GM23338 (cell line): ENCODE measurements around the gene PTPN13. TPM values are rescaled to one million over a fixed set of nuclear protein-coding genes. Genes with fewer than 3 reads are reported as not detected.

Experiments
- ATAC-seq: fragments of 200-7000 bp; cut with Tn5 transposase; 3 replicates; pipeline ENCODE4 v1.9.1; 2020
- DNase-seq: peaks from one replicate; pipeline ENCODE4 v3.0.0-alpha.2; 2015; ENCODE audit warnings: low spot score
- H2AFZ ChIP-seq: fragments of 200-600 bp; sonication (generic); 2 replicates; pipeline ENCODE4 v1.8.0; 2016; ENCODE audit warnings: antibody characterized with exemption, mild to moderate bottlenecking, moderate library complexity
- H3F3A ChIP-seq: fragments of 200-600 bp; sonication (generic); replicated peaks from 2 replicates; pipeline ENCODE4 v1.8.0; 2017; ENCODE audit warnings: antibody characterized with exemption, mixed run types, low read depth
- H3K27ac ChIP-seq: fragments of 200-600 bp; sonication (generic); 2 replicates; pipeline ENCODE4 v1.6.1; 2016; ENCODE audit warnings: low read depth
- H3K27me3 ChIP-seq: fragments of 200-600 bp; sonication (generic); 2 replicates; pipeline ENCODE4 v1.8.0; 2016; ENCODE audit warnings: mild to moderate bottlenecking, mixed run types, moderate library complexity; ENCODE audit not compliant: insufficient read depth
- H3K36me3 ChIP-seq: fragments of 200-600 bp; sonication (generic); 2 replicates; pipeline ENCODE4 v1.8.0; 2016; ENCODE audit warnings: mild to moderate bottlenecking; ENCODE audit not compliant: insufficient read depth
- H3K4me1 ChIP-seq: fragments of 200-600 bp; sonication (generic); 2 replicates; pipeline ENCODE4 v1.8.0; 2016; ENCODE audit warnings: mild to moderate bottlenecking, moderate library complexity; ENCODE audit not compliant: insufficient read depth
- H3K4me2 ChIP-seq: fragments of 200-600 bp; sonication (generic); 2 replicates; pipeline ENCODE4 v1.7.1; 2017; ENCODE audit warnings: mixed run types
- H3K4me3 ChIP-seq: fragments of 200-600 bp; sonication (generic); 2 replicates; pipeline ENCODE4 v1.6.1; 2016; ENCODE audit warnings: mixed run types
- H3K79me2 ChIP-seq: fragments of 200-600 bp; sonication (generic); replicated peaks from 2 replicates; pipeline ENCODE4 v1.8.0; 2017; ENCODE audit warnings: mild to moderate bottlenecking; ENCODE audit not compliant: insufficient read depth
- H3K9me2 ChIP-seq: fragments of 200-600 bp; sonication (generic); 2 replicates; pipeline ENCODE4 v1.8.0; 2017; ENCODE audit not compliant: insufficient read depth
- H4K20me1 ChIP-seq: fragments of 200-600 bp; sonication (generic); replicated peaks from 2 replicates; pipeline ENCODE4 v1.8.0; 2017; ENCODE audit warnings: mild to moderate bottlenecking; ENCODE audit not compliant: insufficient read depth
- H3K27ac Mint-ChIP-seq: 2 replicates; pipeline ENCODE4 v1.8.0; 2020; ENCODE audit warnings: inconsistent platforms, mild to moderate bottlenecking, moderate library complexity, mixed read lengths
- H3K27me3 Mint-ChIP-seq: 3 replicates; pipeline ENCODE4 v1.8.0; 2022; ENCODE audit warnings: low read depth, mild to moderate bottlenecking, moderate library complexity, mixed read lengths, inconsistent platforms; ENCODE audit not compliant: insufficient read depth, poor library complexity
- H3K36me3 Mint-ChIP-seq: 3 replicates; pipeline ENCODE4 v1.8.0; 2021; ENCODE audit warnings: low read depth, mild to moderate bottlenecking, inconsistent platforms, moderate library complexity, mixed read lengths
- H3K4me1 Mint-ChIP-seq: 3 replicates; pipeline ENCODE4 v1.8.0; 2020; ENCODE audit warnings: mild to moderate bottlenecking, inconsistent platforms, mixed read lengths
- H3K4me3 Mint-ChIP-seq: 3 replicates; pipeline ENCODE4 v1.8.0; 2021; ENCODE audit warnings: moderate library complexity, mild to moderate bottlenecking, inconsistent platforms, mixed read lengths
- H3K9me3 Mint-ChIP-seq: 3 replicates; pipeline ENCODE4 v1.8.0; 2020; ENCODE audit warnings: moderate library complexity, mild to moderate bottlenecking, inconsistent platforms, mixed read lengths
- CREB1 ChIP-seq: fragments of 250-450 bp; sonication (Bioruptor Pico); IDR thresholded peaks from 2 replicates; pipeline ENCODE4 v1.5.0; 2020; ENCODE audit warnings: low read depth, mild to moderate bottlenecking, moderate library complexity
- CTCF ChIP-seq, 2 experiments: fragments of 200-600 bp in 1 of 2; sonication (generic) in 1 of 2; conservative IDR thresholded peaks; 2 replicates each; pipeline versions ENCODE4 v1.5.1 to v1.6.1; 2016 to 2017; ENCODE audit warnings: antibody characterized with exemption in 2 of 2, low read depth in 2 of 2, mild to moderate bottlenecking in 2 of 2, moderate library complexity in 1 of 2
- ETS1 ChIP-seq: IDR thresholded peaks from 2 replicates; pipeline ENCODE4 v1.6.1; 2016; ENCODE audit warnings: antibody characterized with exemption
- EZH2phosphoT487 ChIP-seq: fragments of 200-600 bp; sonication (generic); IDR thresholded peaks from one replicate; pipeline ENCODE4 v1.8.1; 2018; ENCODE audit warnings: antibody characterized with exemption; ENCODE audit not compliant: unreplicated experiment
- JUNB ChIP-seq: IDR thresholded peaks from one replicate; pipeline ENCODE4 v1.6.1; 2016; ENCODE audit warnings: antibody characterized with exemption; ENCODE audit not compliant: unreplicated experiment
- NANOG ChIP-seq: IDR thresholded peaks from 2 replicates; pipeline ENCODE4 v1.6.1; 2016; ENCODE audit warnings: antibody characterized with exemption, borderline replicate concordance
- POLR2AphosphoS5 ChIP-seq: IDR thresholded peaks from 2 replicates; pipeline ENCODE4 v1.6.1; 2016; ENCODE audit warnings: antibody characterized with exemption, low read depth
- STAT1 ChIP-seq: IDR thresholded peaks from one replicate; pipeline ENCODE4 v1.6.1; 2016; ENCODE audit warnings: antibody characterized with exemption; ENCODE audit not compliant: unreplicated experiment
- ZNF114 ChIP-seq: fragments of 250-450 bp; sonication (Bioruptor Pico); IDR thresholded peaks from 2 replicates; pipeline ENCODE4 v1.5.0; 2020; ENCODE audit warnings: mild to moderate bottlenecking, moderate library complexity
- ZNF331 ChIP-seq: fragments of 250-450 bp; sonication (Bioruptor Pico); IDR thresholded peaks from 2 replicates; pipeline ENCODE4 v1.5.0; 2020; ENCODE audit warnings: low read depth, mild to moderate bottlenecking, moderate library complexity
- polyA plus RNA-seq: library from polyadenylated mRNA; unstranded; fragments of >200 nt; fragmentation: Nextera tagmentation; extraction: Ambion mirVana; gene quantifications from 2 replicates; pipeline ENCODE4 v1.2.1, GENCODE V29; 2016
- total RNA-seq: library from RNA; depleted of rRNA; stranded (reverse); fragments of >200 nt; shearing (Covaris generic); gene quantifications from 2 replicates; pipeline ENCODE4 v1.2.3, GENCODE V29; 2014

The PTPN13 gene
- total and polyA plus RNA-seq, 2 experiments from 2014 or later: 12.6 to 49.9 TPM

GRCh38 chr4:86821151-86821550 lies 227.0 kb downstream of the PTPN13 start (continued):
- TF ChIP-seq CTCF (conservative IDR thresholded peaks at IDR 0.05; ENCODE audit: low read depth in 2 of 2): no peak
- no peak for TF ChIP-seq CREB1 (CRISPR knock-in tag)
- no peak for TF ChIP-seq ZNF331 (CRISPR knock-in tag)

- H3K4me1 Mint-ChIP-seq: peaks cover 5% of the 10 kb centered on the region; the same call in 2 of the 3 replicates
- no peaks in the 10 kb centered on the region for H3F3A ChIP-seq
- H4K20me1 ChIP-seq: no peaks in the 10 kb centered on the region
- no peaks in the 10 kb centered on the region for H3K27me3 Mint-ChIP-seq
- no peak for DNase-seq
- H3K4me3 ChIP-seq: no peak overlapping the region
- no peak overlapping the region for H3K27ac ChIP-seq
- no peak overlapping the region for H2AFZ ChIP-seq
- H3K4me1 ChIP-seq: 0 out of 2 replicates have a peak, but pooled peaks cover 6% of the 10 kb centered on the region
- H3K36me3 ChIP-seq: no peaks in the 10 kb centered on the region
- peaks cover 3% of the 10 kb centered on the region; the same call in 1 of the 3 replicates for H3K36me3 Mint-ChIP-seq
- no peak overlapping the region for H3K27ac Mint-ChIP-seq
- H3K9me2 ChIP-seq: peaks cover 7% of the 10 kb centered on the region; the same call in 1 of the 2 replicates
- TF ChIP-seq ETS1: no peak
- no peak for TF ChIP-seq CTCF (conservative IDR thresholded peaks at IDR 0.05; ENCODE audit: low read depth in 2 of 2)
- TF ChIP-seq EZH2phosphoT487: no peak
- TF ChIP-seq STAT1: no peak
- TF ChIP-seq POLR2AphosphoS5: no peak
- TF ChIP-seq NANOG: no peak
- no peak for TF ChIP-seq JUNB
- TF ChIP-seq ZNF114 (CRISPR knock-in tag): no peak
- no peak for ATAC-seq
- H3K4me3 Mint-ChIP-seq: no peak overlapping the region
- H3K4me2 ChIP-seq: no peak overlapping the region
- no peaks in the 10 kb centered on the region for H3K79me2 ChIP-seq
- no peaks in the 10 kb centered on the region for H3K27me3 ChIP-seq
- no peaks in the 10 kb centered on the region for H3K9me3 Mint-ChIP-seq
Observed at GRCh38 chr4:86822136-86822535, 228.0 kb downstream of the PTPN13 start.
